PC-3 (cell line): ENCODE data around the gene TMOD2. TPM values are rescaled to one million over a fixed set of nuclear protein-coding genes. Genes with fewer than 3 reads are reported as not detected.

Experiments used
- ATAC-seq: fragments of 200-7000 bp; cut with Tn5 transposase; 2 replicates; pipeline ENCODE4 v1.9.1; 2020; ENCODE audit warnings: mild to moderate bottlenecking, moderate library complexity
- BruUV-seq: library from RNA; stranded (reverse); fragments of 400-500 nt; replicated peaks from 2 replicates; lab custom pipeline; 2021; lab: Mats Ljungman, UMichigan
- CTCF ChIA-PET: fragments of 300-600 bp; sonication (Branson Sonifier 250); formaldehyde crosslinking; loops from one replicate; lab custom pipeline; 2022; ENCODE audit warnings: antibody characterized with exemption; lab: Charles Lee
- POLR2A ChIA-PET: fragments of 300-600 bp; sonication (Branson Sonifier 250); formaldehyde crosslinking; loops from one replicate; lab custom pipeline; 2022; ENCODE audit warnings: antibody characterized with exemption; ENCODE audit not compliant: unreplicated experiment; lab: Charles Lee
- DNase-seq: peaks from one replicate; pipeline ENCODE4 v3.0.0-alpha.2; 2015
- H2AFZ ChIP-seq: fragments of 300-600 bp; sonication (generic); 2 replicates; pipeline ENCODE4 v1.6.0; 2016; ENCODE audit warnings: antibody characterized with exemption, low read length
- H3F3A ChIP-seq: fragments of 300-600 bp; sonication (generic); one replicate; pipeline ENCODE4 v1.6.0; 2017; ENCODE audit warnings: antibody characterized with exemption, low read length, control low read depth, mild to moderate bottlenecking; ENCODE audit not compliant: unreplicated experiment
- H3K27ac ChIP-seq: fragments of 300-600 bp; sonication (generic); 2 replicates; pipeline ENCODE4 v1.5.1; 2016; ENCODE audit warnings: mild to moderate bottlenecking, low read length
- H3K27me3 ChIP-seq: fragments of 300-600 bp; sonication (generic); 2 replicates; pipeline ENCODE4 v1.6.1; 2016; ENCODE audit warnings: low read length, mixed read lengths
- H3K36me3 ChIP-seq: fragments of 300-600 bp; sonication (generic); 2 replicates; pipeline ENCODE4 v1.6.1; 2016; ENCODE audit warnings: low read depth, mixed run types, low read length, mixed read lengths
- H3K4me1 ChIP-seq: fragments of 300-600 bp; sonication (generic); 2 replicates; pipeline ENCODE4 v1.5.1; 2016; ENCODE audit warnings: low read length; ENCODE audit not compliant: insufficient read depth
- H3K4me2 ChIP-seq: fragments of 300-600 bp; sonication (generic); 2 replicates; pipeline ENCODE4 v1.6.0; 2016; ENCODE audit warnings: low read length
- H3K4me3 ChIP-seq: fragments of 300-600 bp; sonication (generic); 2 replicates; pipeline ENCODE4 v1.5.1; 2016; ENCODE audit warnings: mild to moderate bottlenecking, low read length, mixed read lengths
- H3K79me2 ChIP-seq: fragments of 300-600 bp; sonication (generic); 2 replicates; pipeline ENCODE4 v1.6.1; 2017; ENCODE audit warnings: low read length, mixed read lengths
- H3K9ac ChIP-seq: fragments of 300-600 bp; sonication (generic); 2 replicates; pipeline ENCODE4 v1.6.0; 2016; ENCODE audit warnings: mild to moderate bottlenecking, low read length
- H3K9me2 ChIP-seq: fragments of 300-600 bp; sonication (generic); replicated peaks from 2 replicates; pipeline ENCODE4 v1.6.1; 2016; ENCODE audit warnings: mixed run types, low read length, mixed read lengths
- H3K9me3 ChIP-seq: fragments of 300-600 bp; sonication (generic); 2 replicates; pipeline ENCODE4 v1.6.1; 2016; ENCODE audit warnings: low read length, mixed read lengths
- H4K20me1 ChIP-seq: fragments of 300-600 bp; sonication (generic); 2 replicates; pipeline ENCODE4 v1.6.1; 2016; ENCODE audit warnings: low read length, mixed read lengths
- EZH2 ChIP-seq: fragments of 300-600 bp; sonication (generic); IDR thresholded peaks from one replicate; pipeline ENCODE4 v1.6.1; 2017; ENCODE audit warnings: antibody characterized with exemption, mild to moderate bottlenecking, low read length; ENCODE audit not compliant: unreplicated experiment
- EZH2phosphoT487 ChIP-seq: fragments of 300-600 bp; sonication (generic); IDR thresholded peaks from 2 replicates; pipeline ENCODE4 v1.6.1; 2018; ENCODE audit warnings: mild to moderate bottlenecking, antibody characterized with exemption, low read length, borderline replicate concordance
- intact Hi-C: fragments of 100-400 bp; cut with micrococcal nuclease; formaldehyde crosslinking; loops from 2 replicates; pipeline ENCODE4 v1.9.0; 2023
- total RNA-seq: library from RNA; depleted of rRNA; stranded (reverse); fragments of >200 nt; gene quantifications from 2 replicates; pipeline ENCODE4 v1.2.3, GENCODE V29; 2014; rRNA removed
- TF ChIP-seq, protein P1 (sequence below): fragments of 300-600 bp; sonication (generic); conservative IDR thresholded peaks from 2 replicates; pipeline ENCODE4 v1.5.1; 2017; ENCODE audit warnings: antibody characterized with exemption, low read depth, mild to moderate bottlenecking, low read length

The TMOD2 gene
- total RNA-seq, 1 experiment from 2014 or later: 0.95 TPM

- no peaks in the 10 kb centered on the region for H3K9me2 ChIP-seq
- peaks cover 69% of the 10 kb centered on the region for H3K79me2 ChIP-seq
- intact Hi-C loops: no loop called here
- peak; percentile 30 for DNase-seq
- TF ChIP-seq, protein P1, sequence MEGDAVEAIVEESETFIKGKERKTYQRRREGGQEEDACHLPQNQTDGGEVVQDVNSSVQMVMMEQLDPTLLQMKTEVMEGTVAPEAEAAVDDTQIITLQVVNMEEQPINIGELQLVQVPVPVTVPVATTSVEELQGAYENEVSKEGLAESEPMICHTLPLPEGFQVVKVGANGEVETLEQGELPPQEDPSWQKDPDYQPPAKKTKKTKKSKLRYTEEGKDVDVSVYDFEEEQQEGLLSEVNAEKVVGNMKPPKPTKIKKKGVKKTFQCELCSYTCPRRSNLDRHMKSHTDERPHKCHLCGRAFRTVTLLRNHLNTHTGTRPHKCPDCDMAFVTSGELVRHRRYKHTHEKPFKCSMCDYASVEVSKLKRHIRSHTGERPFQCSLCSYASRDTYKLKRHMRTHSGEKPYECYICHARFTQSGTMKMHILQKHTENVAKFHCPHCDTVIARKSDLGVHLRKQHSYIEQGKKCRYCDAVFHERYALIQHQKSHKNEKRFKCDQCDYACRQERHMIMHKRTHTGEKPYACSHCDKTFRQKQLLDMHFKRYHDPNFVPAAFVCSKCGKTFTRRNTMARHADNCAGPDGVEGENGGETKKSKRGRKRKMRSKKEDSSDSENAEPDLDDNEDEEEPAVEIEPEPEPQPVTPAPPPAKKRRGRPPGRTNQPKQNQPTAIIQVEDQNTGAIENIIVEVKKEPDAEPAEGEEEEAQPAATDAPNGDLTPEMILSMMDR: no peak
- TF ChIP-seq EZH2phosphoT487 (no peak), EZH2 (no peak)
- BruUV-seq: no TSS peak
- ChIA-PET CTCF (no interaction called here), POLR2A (interaction anchor here (0.6 kb wide), 1 partner anchor 19 kb away, joined by 3 read pairs; no protein-coding TSS in a partner anchor)
- ATAC-seq: no peak
- no peaks in the 10 kb centered on the region for H3K27me3 ChIP-seq
- no peak overlapping the region for H2AFZ ChIP-seq
- H3K4me2 ChIP-seq: no peak overlapping the region
- no peaks in the 10 kb centered on the region for H3K9me3 ChIP-seq
- no peaks in the 10 kb centered on the region for H3F3A ChIP-seq
- peaks cover 21% of the 10 kb centered on the region for H3K4me1 ChIP-seq
- no peak overlapping the region for H3K9ac ChIP-seq
- H3K4me3 ChIP-seq: no peak overlapping the region
- H3K36me3 ChIP-seq: peaks cover 21% of the 10 kb centered on the region
- no peak overlapping the region for H3K27ac ChIP-seq
- 0 out of 2 replicates have a peak, but pooled peaks cover 5% of the 10 kb centered on the region for H4K20me1 ChIP-seq
Measured at GRCh38 chr15:51864408-51865056, 113.1 kb downstream of the TMOD2 start.

- Histone ChIP-seq H3K79me2 (peaks cover 69% of the 10 kb centered on the region), H3K36me3 (peaks cover 21% of the 10 kb centered on the region), H4K20me1 (0 out of 2 replicates have a peak, but pooled peaks cover 5% of the 10 kb centered on the region), H3K4me3 (no peak overlapping the region), H3K4me2 (no peak overlapping the region), H3K27ac (no peak overlapping the region), H3K9ac (no peak overlapping the region), H3K27me3 (no peaks in the 10 kb centered on the region), H3K4me1 (peaks cover 23% of the 10 kb centered on the region), H3K9me3 (no peaks in the 10 kb centered on the region), H3K9me2 (no peaks in the 10 kb centered on the region), H2AFZ (no peak overlapping the region), H3F3A (no peaks in the 10 kb centered on the region)
- CTCF ChIA-PET: no interaction called here
- no TSS peak for BruUV-seq
- no peak for ATAC-seq
- intact Hi-C loops: no loop called here
- POLR2A ChIA-PET: no interaction called here
- TF ChIP-seq EZH2: no peak
- TF ChIP-seq EZH2phosphoT487: no peak
- TF ChIP-seq, protein P1: no peak
- DNase-seq: no peak
Measured at GRCh38 chr15:51865317-51865716, 113.9 kb downstream of the TMOD2 start.

Other genes starting within 250 kb of the TMOD2 start
- 10.9 and 11.1 TPM in 2 replicates for gene DMXL2, start 128.8 kb upstream of the TMOD2 start, total RNA-seq
- not detected in 2 replicates for gene SCG3, start 70.1 kb upstream of the TMOD2 start, total RNA-seq
- gene LYSMD2, start 13.9 kb upstream of the TMOD2 start, total RNA-seq: 5.2 and 6.0 TPM in 2 replicates
- gene TMOD3, start 78.1 kb downstream of the TMOD2 start, total RNA-seq: 35.5 and 43.9 TPM in 2 replicates
- gene LEO1, start 220.2 kb downstream of the TMOD2 start, total RNA-seq: 24.1 and 32.4 TPM in 2 replicates